Neural cell (in vitro differentiated cells): Measurements from ENCODE around the gene RTBDN.

Source experiments
- CTCF ChIP-seq: fragments of 450-650 bp; IDR thresholded peaks from 2 replicates; pipeline ENCODE4 v1.5.1; 2014; ENCODE audit warnings: antibody characterized with exemption, mild to moderate bottlenecking, moderate library complexity; ENCODE audit not compliant: poor library complexity, severe bottlenecking
- POLR2AphosphoS5 ChIP-seq: IDR thresholded peaks from 2 replicates; pipeline ENCODE4 v1.6.1; 2012
- REST ChIP-seq: IDR thresholded peaks from 2 replicates; pipeline ENCODE4 v1.6.1; 2012; ENCODE audit warnings: borderline replicate concordance
- TAF1 ChIP-seq: IDR thresholded peaks from 2 replicates; pipeline ENCODE4 v1.6.1; 2012; ENCODE audit warnings: low read depth

- TF ChIP-seq CTCF (no peak), POLR2AphosphoS5 (no peak), REST (no peak), TAF1 (no peak)
Measured at GRCh38 chr19:12864721-12865715, 30.6 kb upstream of the RTBDN start.
